GM18520 (cell line): Measurements from ENCODE around the gene CDSN.
"Not testable (repeated sequence)": the region's sequence is repeated elsewhere in the genome, so short reads cannot be mapped to it uniquely, and the experiment has no call there.

Experiments
- ATAC-seq: cut with Tn5 transposase; IDR thresholded peaks from one replicate; pipeline ENCODE4 v1.9.1; 2021; ENCODE audit not compliant: unreplicated experiment

Gene CDSN

DNA sequence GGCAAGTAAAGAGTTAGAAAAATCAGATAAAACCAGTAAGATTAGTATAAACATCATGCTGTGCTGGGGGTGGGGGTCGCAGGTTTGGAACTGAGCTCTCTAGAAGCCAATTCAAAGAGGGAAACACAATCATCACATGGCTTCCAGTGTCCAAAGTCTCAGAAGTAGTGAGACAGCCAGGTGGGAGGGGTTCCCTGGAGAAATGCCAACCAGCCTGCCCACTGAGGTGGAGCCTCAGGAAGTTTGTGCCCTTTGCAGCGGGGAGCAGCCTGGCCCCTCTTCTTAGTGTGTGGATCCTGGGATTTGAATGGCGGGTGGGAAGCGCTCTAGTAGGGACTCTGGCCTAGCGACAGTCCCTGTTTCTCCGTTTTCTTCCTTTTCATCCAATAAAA, 29.3 kb downstream of the CDSN start:
- ATAC-seq = no peak

DNA sequence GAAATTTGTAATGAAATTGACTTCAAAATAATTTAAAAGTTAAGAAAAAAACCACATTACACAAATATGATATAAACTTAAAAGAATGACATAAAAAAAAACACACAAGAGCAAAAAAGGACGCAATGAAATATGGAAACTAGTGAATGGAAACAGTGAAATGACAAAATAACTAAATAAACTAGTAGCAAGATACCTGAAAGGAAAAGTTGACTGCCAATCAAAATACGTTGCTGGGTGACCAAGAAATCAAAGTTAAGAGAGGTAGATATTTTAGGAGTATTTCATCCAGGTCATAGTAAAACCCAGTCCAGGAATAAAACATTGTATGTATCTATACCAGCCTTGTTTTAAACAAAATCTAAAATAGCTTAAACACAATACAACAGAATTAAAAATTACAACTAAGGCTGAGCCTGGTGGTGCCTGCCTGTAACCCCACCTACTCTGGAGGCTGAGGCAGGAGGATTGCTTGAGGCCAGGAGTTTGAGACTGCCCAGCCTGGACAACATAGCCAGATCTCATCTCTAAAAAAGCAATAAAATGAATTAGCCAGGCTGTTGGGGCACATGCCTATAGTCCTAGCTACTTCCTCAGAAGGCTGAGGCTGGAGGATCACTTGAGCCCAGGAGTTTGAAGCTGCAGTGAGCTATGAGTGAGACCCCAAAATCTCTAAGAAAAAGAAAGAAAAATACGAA, 29.8 kb downstream of the CDSN start:
- ATAC-seq = no peak

DNA sequence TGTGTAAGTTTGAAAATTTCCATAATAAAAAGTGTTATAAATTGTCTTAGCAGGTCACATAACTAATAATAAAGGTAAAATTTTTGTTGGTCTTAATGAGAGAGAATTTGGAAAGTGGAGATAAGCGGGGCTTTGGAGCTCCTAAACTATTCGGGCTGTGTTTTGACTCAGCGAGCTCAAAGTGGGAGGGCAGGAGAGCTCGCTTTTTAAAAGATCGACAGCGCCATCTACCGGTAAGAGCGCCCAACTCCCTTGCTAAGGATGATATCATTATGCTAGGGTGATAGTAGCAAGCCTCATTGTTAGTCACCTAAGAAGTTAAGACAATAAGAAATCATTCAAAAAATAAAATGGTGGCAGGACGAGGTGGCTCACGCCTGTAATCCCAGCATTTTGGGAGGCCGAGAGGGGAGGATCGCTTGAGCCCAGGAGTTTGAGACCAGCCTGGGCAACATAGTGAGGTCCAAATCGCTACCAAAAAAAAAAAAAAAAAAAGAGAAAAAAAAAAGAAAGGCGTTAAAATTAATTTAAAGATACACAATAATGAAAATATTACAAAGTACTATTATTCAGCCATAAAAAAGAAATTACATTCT, 32.7 kb downstream of the CDSN start:
- no peak for ATAC-seq

- ATAC-seq = no peak
Measured at GRCh38 chr6:31086788-31087440, 33.3 kb downstream of the CDSN start.

DNA sequence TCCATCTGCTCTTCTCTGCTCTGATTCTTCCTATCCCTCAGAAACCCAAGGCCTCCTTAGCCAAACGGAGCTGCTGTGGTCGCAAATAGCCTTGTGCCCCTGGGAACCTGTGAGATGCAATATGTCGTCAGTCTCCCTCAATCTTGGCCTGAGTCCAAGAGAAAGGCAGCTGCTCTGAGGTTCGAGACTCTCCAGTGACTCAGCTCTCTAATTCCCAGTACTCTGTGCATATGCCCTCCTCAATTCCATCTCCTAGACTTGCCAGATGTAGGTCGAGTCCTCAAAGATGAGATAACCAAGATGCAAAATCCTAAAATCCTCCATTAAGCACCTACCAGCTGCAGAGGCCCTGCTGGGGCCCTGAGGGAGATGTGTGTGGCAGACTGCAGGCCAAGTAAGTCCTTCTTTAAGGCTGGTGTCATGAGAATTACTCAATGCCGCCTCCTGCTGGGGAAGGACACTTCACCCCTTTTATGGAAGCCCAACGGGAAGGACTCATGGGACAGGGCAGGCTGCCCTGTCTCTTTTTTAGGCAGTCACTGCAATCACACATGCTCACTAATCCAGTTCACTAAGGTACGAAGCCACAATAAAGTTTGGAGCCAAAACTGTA, 36.4 kb downstream of the CDSN start:
- ATAC-seq = no peak

DNA sequence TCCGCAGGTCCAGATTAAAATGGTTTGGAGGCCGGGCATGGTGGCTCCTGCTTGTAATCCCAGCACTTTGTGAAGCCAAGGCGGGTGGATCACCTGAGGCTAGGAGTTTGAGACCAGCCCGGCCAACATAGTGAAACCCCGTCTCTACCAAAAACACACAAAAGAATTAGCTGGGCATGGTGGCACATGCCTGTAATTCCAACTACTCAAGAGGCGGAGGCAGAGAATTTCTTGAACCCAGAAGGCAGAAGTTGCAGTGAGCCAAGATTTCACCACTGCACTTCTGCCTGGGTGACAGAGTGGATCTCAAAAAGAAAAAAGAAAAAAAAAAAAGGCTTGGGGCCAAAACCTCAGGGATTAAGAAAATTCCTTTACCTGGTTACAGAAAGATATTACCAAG, 38.4 kb downstream of the CDSN start:
- no peak for ATAC-seq

DNA sequence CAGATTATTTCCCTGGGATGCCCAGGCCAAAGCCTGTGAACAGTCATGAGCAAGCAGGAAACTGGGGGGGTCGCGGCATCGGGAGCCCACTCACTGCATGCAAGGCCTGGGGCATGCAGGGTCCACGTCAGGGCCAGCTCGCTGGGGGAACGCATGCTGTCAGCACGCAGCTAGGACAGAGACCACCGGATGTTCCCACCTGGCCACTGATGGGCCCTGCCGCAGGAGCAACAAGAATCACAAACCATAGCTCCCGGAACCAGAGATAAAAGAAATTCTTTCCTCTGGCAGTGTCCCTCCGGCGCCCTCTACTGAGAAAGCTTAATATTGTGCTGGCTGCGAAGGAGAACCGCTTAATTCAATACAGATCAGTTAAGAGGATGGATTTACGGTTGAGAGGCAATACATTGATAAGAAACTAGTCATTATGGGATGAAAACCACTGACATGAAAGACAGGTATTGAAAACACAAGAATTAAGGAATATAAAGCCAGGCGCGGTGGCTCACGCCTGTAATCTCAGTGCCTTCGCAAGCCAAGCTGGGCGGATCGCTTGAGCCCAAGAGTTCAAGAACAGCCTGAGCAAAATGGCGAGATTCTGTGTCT, 40.5 kb downstream of the CDSN start:
- no peak for ATAC-seq

DNA sequence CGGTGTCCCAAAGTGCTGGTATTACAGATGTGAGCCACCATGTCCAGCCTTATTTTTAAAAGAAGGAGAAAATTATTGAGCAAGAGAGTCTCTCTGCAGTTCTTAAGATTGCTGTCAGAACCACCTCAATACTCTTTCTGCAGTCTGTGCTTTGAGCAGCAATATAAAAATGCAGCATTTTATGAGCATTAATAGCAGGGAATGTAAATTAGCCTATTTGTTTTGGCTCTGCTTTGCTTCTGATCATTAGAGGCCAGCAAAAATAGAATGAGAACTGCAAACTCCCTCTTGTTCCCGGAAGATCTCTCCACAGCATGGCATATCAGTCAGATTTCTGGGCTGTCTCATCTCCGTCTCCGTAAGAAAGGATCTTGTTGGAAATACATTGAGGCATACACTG, 43.6 kb downstream of the CDSN start:
- ATAC-seq = no peak

GRCh38 chr6:31075528-31075927, 44.7 kb downstream of the CDSN start:
- ATAC-seq = no peak

GRCh38 chr6:31074401-31074800, 45.8 kb downstream of the CDSN start:
- no peak for ATAC-seq

DNA sequence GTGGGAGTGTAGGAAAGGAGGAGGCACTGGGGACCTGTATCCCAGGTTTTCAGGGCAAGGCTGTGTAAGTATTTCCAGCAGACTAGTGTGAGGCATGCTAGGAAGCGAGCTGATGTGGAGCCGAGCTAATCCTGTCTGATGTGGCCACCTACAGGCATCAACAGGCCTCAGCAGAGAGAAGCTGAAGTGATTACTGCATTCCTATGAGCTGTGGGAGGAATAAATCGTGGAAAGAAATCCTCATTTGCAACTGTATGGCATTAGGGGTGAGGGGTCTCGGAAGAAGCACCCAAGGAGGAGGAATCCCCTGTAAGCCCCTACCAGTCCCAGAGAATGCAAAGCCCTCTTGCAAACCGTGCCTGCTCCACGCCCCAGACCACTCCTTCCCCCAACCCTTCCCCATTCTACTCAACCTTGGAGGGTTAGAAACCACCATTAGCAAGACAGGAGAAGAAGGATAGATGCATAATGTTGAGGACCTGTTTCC, 49.5 kb downstream of the CDSN start:
- no peak for ATAC-seq

GRCh38 chr6:31068669-31069340, 51.4 kb downstream of the CDSN start:
- ATAC-seq = no peak

DNA sequence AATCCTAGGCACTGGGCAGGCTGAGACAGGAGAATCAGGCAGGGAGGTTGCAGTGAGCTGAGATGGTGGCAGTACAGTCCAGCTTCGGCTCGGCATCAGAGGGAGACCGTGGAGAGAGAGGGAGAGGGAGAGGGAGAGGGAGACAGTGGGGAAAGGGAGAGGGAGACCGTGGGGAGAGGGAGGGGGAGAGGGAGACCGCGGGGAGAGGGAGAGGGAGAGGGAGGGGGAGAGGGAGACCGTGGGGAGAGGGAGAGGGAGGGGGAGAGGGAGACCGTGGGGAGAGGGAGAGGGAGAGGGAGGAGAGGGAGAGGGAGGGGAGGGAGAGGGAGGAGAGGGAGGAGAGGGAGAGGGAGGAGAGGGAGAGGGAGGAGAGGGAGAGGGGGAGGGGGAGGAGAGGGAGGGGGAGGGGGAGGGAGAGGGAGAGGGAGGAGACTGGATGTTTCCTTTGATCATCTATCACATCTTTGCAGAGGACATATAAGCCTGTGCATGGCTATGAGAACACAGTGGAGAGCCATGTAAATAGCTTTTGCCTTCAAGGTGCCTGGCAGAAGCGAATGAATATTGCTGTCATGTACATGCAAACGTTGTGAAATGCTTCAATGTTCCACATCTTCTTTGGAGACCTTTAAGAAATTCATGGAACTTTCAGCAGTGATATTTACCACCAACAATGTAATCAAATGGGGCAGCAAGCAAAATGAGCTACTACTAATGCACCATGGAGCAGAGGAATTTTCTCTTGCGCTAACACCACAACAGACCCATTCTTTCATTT, 52.2 kb downstream of the CDSN start:
- not testable (repeated sequence) for ATAC-seq

GRCh38 chr6:31067028-31067427, 53.2 kb downstream of the CDSN start:
- ATAC-seq = not testable (repeated sequence)

- ATAC-seq = no peak
Measured at GRCh38 chr6:31065556-31065955, 54.7 kb downstream of the CDSN start.
